Measurements from ENCODE around the gene PACS1. TPM values are rescaled to one million over a fixed set of nuclear protein-coding genes. Genes with fewer than 3 reads are reported as not detected.
A peak's percentile ranks its signal among the peaks of the same experiment; 100 is the strongest.

Gene PACS1
- total and polyA plus RNA-seq, 2 donors (not counting 1 experiment from before 2014, with no cell fraction given), result 131 to 303 TPM

DNA sequence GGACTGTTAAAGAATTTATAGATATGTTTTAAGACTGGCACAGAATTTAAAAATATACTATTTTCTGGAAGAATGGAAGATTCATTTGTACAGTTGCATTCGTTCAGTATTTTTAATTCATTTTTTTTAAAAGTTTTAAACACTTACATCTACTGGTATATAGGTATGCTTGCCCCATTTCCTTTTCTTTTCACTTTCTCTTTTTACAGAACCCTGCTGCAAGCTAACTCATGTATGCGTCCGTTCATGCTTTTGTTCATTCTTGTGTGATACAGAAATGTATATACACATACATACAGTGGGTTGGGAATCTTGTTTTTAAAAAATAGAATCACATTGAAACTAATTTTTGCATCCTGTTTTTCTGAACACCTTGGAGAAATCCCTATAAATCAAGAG lies 31.0 kb downstream of the PACS1 start:
- peak; percentile 28 for ATAC-seq (ENCODE audit: low read depth)
- H3K27me3 ChIP-seq (replicated peaks in 1 of 4; ENCODE audit: control extremely low read depth in 1 of 4, control insufficient read depth in 3 of 4, insufficient read depth in 4 of 4, low read length in 3 of 4), result no peaks in the 10 kb centered on the region
- peak overlapping the region; percentile 46 for H3K9ac ChIP-seq (ENCODE audit: low read length)
- H3K36me3 ChIP-seq (replicated peaks in 1 of 2; ENCODE audit: control extremely low read depth in 1 of 2, control insufficient read depth in 1 of 2, extremely low read depth in 1 of 2, insufficient read depth in 2 of 2, low read length in 1 of 2), result peaks cover 0 to 5% of the 10 kb centered on the region in 2 experiments
- peak overlapping the region; percentile 60 to 72 for H3K27ac ChIP-seq (ENCODE audit: low read length in 2 of 2)
- H3K27ac Mint-ChIP-seq, result peak overlapping the region; percentile 85
- ChIA-PET POLR2A (no interaction called here), CTCF (interaction anchor here (1.2 to 1.8 kb wide), 3 partner anchors 10 to 33 kb away, joined by 3 to 6 read pairs (median 6); no protein-coding TSS in a partner anchor)
- TF ChIP-seq EZH2 (IDR thresholded peaks at IDR 0.05; ENCODE audit: borderline replicate concordance, insufficient read depth, low read depth, low read length, poor library complexity, severe bottlenecking), result no peak
- TF ChIP-seq, protein P1, sequence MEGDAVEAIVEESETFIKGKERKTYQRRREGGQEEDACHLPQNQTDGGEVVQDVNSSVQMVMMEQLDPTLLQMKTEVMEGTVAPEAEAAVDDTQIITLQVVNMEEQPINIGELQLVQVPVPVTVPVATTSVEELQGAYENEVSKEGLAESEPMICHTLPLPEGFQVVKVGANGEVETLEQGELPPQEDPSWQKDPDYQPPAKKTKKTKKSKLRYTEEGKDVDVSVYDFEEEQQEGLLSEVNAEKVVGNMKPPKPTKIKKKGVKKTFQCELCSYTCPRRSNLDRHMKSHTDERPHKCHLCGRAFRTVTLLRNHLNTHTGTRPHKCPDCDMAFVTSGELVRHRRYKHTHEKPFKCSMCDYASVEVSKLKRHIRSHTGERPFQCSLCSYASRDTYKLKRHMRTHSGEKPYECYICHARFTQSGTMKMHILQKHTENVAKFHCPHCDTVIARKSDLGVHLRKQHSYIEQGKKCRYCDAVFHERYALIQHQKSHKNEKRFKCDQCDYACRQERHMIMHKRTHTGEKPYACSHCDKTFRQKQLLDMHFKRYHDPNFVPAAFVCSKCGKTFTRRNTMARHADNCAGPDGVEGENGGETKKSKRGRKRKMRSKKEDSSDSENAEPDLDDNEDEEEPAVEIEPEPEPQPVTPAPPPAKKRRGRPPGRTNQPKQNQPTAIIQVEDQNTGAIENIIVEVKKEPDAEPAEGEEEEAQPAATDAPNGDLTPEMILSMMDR (IDR thresholded peaks at IDR 0.05), result no peak
- intact Hi-C loops (cut with micrococcal nuclease), result loop anchor here (1.0 to 2.0 kb wide), 2 partner anchors 12 to 20 kb away; no protein-coding TSS in a partner anchor
- peak overlapping the region; percentile 57 for H2AFZ ChIP-seq (ENCODE audit: insufficient read depth, low read depth, low read length, poor library complexity, severe bottlenecking)
- H3K9me3 Mint-ChIP-seq (ENCODE audit: insufficient read depth), result no peaks in the 10 kb centered on the region
- peaks cover 70% of the 10 kb centered on the region for H3K79me2 ChIP-seq (ENCODE audit: control insufficient read depth, insufficient read depth, low read length)
- H3K4me1 Mint-ChIP-seq, result peaks cover 71% of the 10 kb centered on the region
- H3K4me2 ChIP-seq (replicated peaks; ENCODE audit: low read depth, low read length, poor library complexity, severe bottlenecking), result peak overlapping the region; percentile 67
- H4K20me1 ChIP-seq (ENCODE audit: control insufficient read depth, insufficient read depth, low read length, poor library complexity, severe bottlenecking), result peaks cover 28% of the 10 kb centered on the region
- no CpG with 5 or more reads among the region's 3 CpGs for WGBS (ENCODE audit: insufficient coverage)
- H3K4me1 ChIP-seq (ENCODE audit: control insufficient read depth in 2 of 2, insufficient read depth in 2 of 2, low read length in 2 of 2), result peaks cover 54 to 55% of the 10 kb centered on the region in 2 donors
- H3K27me3 Mint-ChIP-seq, result no peaks in the 10 kb centered on the region
- peak overlapping the region; percentile 72 for H3K4me3 Mint-ChIP-seq
- DNase-seq, result no peak
- H3K4me3 ChIP-seq (ENCODE audit: control extremely low read depth in 1 of 5, extremely low read depth in 1 of 5, insufficient read depth in 1 of 5, low read depth in 2 of 5, low read length in 4 of 5), result peak overlapping the region in 4 of 5 experiments; percentile 30 to 55 (median 40)
- no peaks in the 10 kb centered on the region for H3K9me3 ChIP-seq (ENCODE audit: control extremely low read depth in 1 of 3, control insufficient read depth in 2 of 3, insufficient read depth in 1 of 3, low read length in 2 of 3)

DNA sequence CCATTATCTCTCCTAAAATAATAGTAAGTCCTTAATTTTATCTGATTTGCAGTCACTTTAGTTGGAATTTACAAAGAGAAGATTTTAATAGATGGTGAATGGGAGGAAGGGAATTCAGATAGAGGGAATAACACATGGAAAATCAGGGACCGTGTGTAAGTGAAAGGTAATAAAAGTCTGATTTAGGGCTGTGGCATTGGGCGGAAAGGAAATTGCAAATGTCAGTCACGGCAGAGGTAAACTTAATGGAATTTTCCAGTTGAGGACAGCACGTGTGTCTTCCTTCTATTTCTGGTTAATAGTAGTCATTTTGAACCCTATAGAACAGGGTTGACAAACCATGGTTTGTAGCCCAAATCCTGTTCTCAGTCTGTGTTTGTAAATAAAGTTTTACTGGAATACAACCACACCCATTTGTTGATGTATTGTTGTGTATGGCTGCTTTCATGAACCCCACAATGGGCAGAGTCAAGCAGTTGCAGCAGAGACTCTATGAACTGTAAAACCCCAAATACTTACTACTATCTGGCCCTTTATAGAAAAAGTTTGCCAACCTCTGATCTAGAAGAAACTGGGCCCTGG lies 34.1 kb downstream of the PACS1 start:
- no peaks in the 10 kb centered on the region for H3K27me3 Mint-ChIP-seq
- Histone ChIP-seq H3K9me3 (ENCODE audit: control extremely low read depth in 1 of 3, control insufficient read depth in 2 of 3, insufficient read depth in 1 of 3, low read length in 2 of 3) (no peaks in the 10 kb centered on the region), H3K36me3 (replicated peaks in 1 of 2; ENCODE audit: control extremely low read depth in 1 of 2, control insufficient read depth in 1 of 2, extremely low read depth in 1 of 2, insufficient read depth in 2 of 2, low read length in 1 of 2) (peaks cover 0 to 26% of the 10 kb centered on the region in 2 experiments), H3K79me2 (ENCODE audit: control insufficient read depth, insufficient read depth, low read length) (peaks cover 78% of the 10 kb centered on the region), H3K27ac (ENCODE audit: low read length in 2 of 2) (peak overlapping the region; percentile 1 to 72), H4K20me1 (ENCODE audit: control insufficient read depth, insufficient read depth, low read length, poor library complexity, severe bottlenecking) (peaks cover 24% of the 10 kb centered on the region), H3K4me1 (ENCODE audit: control insufficient read depth in 2 of 2, insufficient read depth in 2 of 2, low read length in 2 of 2) (peaks cover 70 to 71% of the 10 kb centered on the region in 2 donors), H2AFZ (ENCODE audit: insufficient read depth, low read depth, low read length, poor library complexity, severe bottlenecking) (no peak overlapping the region), H3K27me3 (replicated peaks in 1 of 4; ENCODE audit: control extremely low read depth in 1 of 4, control insufficient read depth in 3 of 4, insufficient read depth in 4 of 4, low read length in 3 of 4) (no peaks in the 10 kb centered on the region), H3K4me3 (ENCODE audit: control extremely low read depth in 1 of 5, extremely low read depth in 1 of 5, insufficient read depth in 1 of 5, low read depth in 2 of 5, low read length in 4 of 5) (no peak overlapping the region), H3K9ac (ENCODE audit: low read length) (no peak overlapping the region), H3K4me2 (replicated peaks; ENCODE audit: low read depth, low read length, poor library complexity, severe bottlenecking) (peak overlapping the region; percentile 16)
- intact Hi-C loops (cut with micrococcal nuclease), result no loop called here
- 90% methylated on average over 3 of the region's 4 CpGs for WGBS (ENCODE audit: insufficient coverage)
- peak overlapping the region; percentile 82 for H3K27ac Mint-ChIP-seq
- ChIA-PET POLR2A (no interaction called here), CTCF (interaction anchor here (1.0 kb wide), 1 partner anchor 35 kb away, joined by 4 read pairs; no protein-coding TSS in a partner anchor)
- peak overlapping the region; percentile 26 for H3K4me3 Mint-ChIP-seq
- no peaks in the 10 kb centered on the region for H3K9me3 Mint-ChIP-seq (ENCODE audit: insufficient read depth)
- peaks cover 75% of the 10 kb centered on the region for H3K4me1 Mint-ChIP-seq
- TF ChIP-seq, protein P1 (IDR thresholded peaks at IDR 0.05), result no peak
- TF ChIP-seq EZH2 (IDR thresholded peaks at IDR 0.05; ENCODE audit: borderline replicate concordance, insufficient read depth, low read depth, low read length, poor library complexity, severe bottlenecking), result no peak
- ATAC-seq (ENCODE audit: low read depth), result no peak
- DNase-seq, result no peak
